ENCODE measurements around the gene KANSL1.

DNA sequence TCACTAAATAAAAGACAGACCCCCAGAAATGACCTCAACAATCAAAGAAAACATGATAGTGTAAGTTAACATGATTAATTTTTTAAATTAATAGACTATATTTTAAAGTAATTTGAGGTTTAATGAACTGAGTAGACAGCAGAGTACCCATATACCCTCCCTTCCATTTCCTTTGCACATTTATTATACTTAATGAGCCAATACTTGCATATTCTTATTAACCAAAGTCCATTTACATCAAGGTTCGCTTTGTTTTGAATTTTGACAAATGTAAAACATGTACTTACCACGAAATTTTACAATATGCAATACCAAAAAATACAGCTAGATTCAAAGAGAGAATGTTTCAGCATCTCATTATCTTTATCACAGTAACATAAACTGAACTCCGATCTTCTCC lies 72.7 kb downstream of the KANSL1 start:
- TF ChIP-seq, protein P1, sequence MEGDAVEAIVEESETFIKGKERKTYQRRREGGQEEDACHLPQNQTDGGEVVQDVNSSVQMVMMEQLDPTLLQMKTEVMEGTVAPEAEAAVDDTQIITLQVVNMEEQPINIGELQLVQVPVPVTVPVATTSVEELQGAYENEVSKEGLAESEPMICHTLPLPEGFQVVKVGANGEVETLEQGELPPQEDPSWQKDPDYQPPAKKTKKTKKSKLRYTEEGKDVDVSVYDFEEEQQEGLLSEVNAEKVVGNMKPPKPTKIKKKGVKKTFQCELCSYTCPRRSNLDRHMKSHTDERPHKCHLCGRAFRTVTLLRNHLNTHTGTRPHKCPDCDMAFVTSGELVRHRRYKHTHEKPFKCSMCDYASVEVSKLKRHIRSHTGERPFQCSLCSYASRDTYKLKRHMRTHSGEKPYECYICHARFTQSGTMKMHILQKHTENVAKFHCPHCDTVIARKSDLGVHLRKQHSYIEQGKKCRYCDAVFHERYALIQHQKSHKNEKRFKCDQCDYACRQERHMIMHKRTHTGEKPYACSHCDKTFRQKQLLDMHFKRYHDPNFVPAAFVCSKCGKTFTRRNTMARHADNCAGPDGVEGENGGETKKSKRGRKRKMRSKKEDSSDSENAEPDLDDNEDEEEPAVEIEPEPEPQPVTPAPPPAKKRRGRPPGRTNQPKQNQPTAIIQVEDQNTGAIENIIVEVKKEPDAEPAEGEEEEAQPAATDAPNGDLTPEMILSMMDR (IDR thresholded peaks at IDR 0.05) = no peak
- no peak for TF ChIP-seq POLR2AphosphoS5 (IDR thresholded peaks at IDR 0.05)
- no peak for TF ChIP-seq POLR2A (IDR thresholded peaks at IDR 0.05)
- no peak for TF ChIP-seq EP300 (IDR thresholded peaks at IDR 0.05)

All from gastroesophageal sphincter (tissue), 3 donors.